Kidney (tissue), 14 donors: ENCODE results near the gene TMEM101. TPM values are rescaled to one million over a fixed set of nuclear protein-coding genes. Genes with fewer than 3 reads are reported as not detected.
A peak's percentile ranks its signal among the peaks of the same experiment; 100 is the strongest.

Experiments used
- DNase-seq, 5 donors: peaks; one replicate each; pipeline ENCODE4 v3.0.0-alpha.2; 2013 to 2020
- FAIRE-seq: peaks from 2 replicates; lab custom pipeline; 2012; peaks lifted over from hg19 to GRCh38; lab: Jason Lieb, UNC
- H3K27ac ChIP-seq, 2 donors: one replicate each; pipeline ENCODE4 v1.7.0; 2013; ENCODE audit warnings: low read depth in 2 of 2, low read length in 2 of 2, inconsistent platforms in 1 of 2
- H3K27me3 ChIP-seq: one replicate; pipeline ENCODE4 v1.7.1; 2013; ENCODE audit warnings: low read length, inconsistent platforms; ENCODE audit not compliant: control insufficient read depth, insufficient read depth
- H3K36me3 ChIP-seq, 3 donors: one replicate each; pipeline versions ENCODE4 v1.7.0 to v1.7.1; 2013; ENCODE audit warnings: low read length in 3 of 3, control low read depth in 1 of 3, inconsistent platforms in 1 of 3; ENCODE audit not compliant: insufficient read depth in 3 of 3, control insufficient read depth in 2 of 3
- H3K4me1 ChIP-seq, 3 donors: one replicate each; pipeline versions ENCODE4 v1.7.0 to v1.7.1; 2013; ENCODE audit warnings: low read length in 3 of 3, inconsistent platforms in 1 of 3, low read depth in 1 of 3; ENCODE audit not compliant: control insufficient read depth in 2 of 3, insufficient read depth in 2 of 3
- H3K4me3 ChIP-seq, 3 donors: one replicate each; pipeline versions ENCODE4 v1.7.0 to v1.8.1; 2013; ENCODE audit warnings: low read length in 3 of 3, control low read depth in 1 of 3, inconsistent platforms in 1 of 3
- H3K9ac ChIP-seq, 3 donors: one replicate each; pipeline versions ENCODE4 v1.7.0 to v1.7.1; 2013; ENCODE audit warnings: low read length in 3 of 3, control low read depth in 1 of 3, inconsistent platforms in 1 of 3
- H3K9me3 ChIP-seq, 3 donors: one replicate each; pipeline versions ENCODE4 v1.7.0 to v1.7.1; 2013; ENCODE audit warnings: low read length in 3 of 3, control low read depth in 1 of 3, inconsistent platforms in 1 of 3; ENCODE audit not compliant: control insufficient read depth in 2 of 3, insufficient read depth in 1 of 3
- CTCF ChIP-seq: IDR thresholded peaks from 3 replicates; pipeline ENCODE4 v1.5.1; 2012; ENCODE audit warnings: mild to moderate bottlenecking, moderate library complexity, borderline replicate concordance; ENCODE audit not compliant: insufficient read depth; ENCODE audit errors: extremely low read depth
- intact Hi-C: fragments of 100-400 bp; cut with DNase I; formaldehyde crosslinking; loops from one replicate; pipeline ENCODE4 v1.11.1; 2022
- polyA plus RNA-seq: library from polyadenylated mRNA; stranded (reverse); fragments of 350-450 nt; fragmentation: Illumina TruSeq; extraction: RNeasy Lipid Tissue Mini Kit (QIAGEN cat#74804); gene quantifications from one replicate; pipeline ENCODE4 v1.2.3, GENCODE V29; 2014; ENCODE audit warnings: low read depth, low replicate concordance; ENCODE audit not compliant: insufficient read depth
- total RNA-seq: library from RNA; stranded (reverse); fragmentation: NEBNext Ultra II Directional; extraction: Animal tissue kit (Norgen Biotek cat#: 25700); gene quantifications from one replicate; pipeline ENCODE4 v1.2.1, GENCODE V29; 2021
- donor health status: control.
- donor health status: control.
- donor health status: control.
- donor health status: control.
- donor health status: control.
- donor health status: DM: yes; HTN: yes; CAD: no.
- donor health status: Normal renal cell carcinoma (clear cell type).

The TMEM101 gene
- total and polyA plus RNA-seq, 2 donors from 2014 or later, result 31.2 to 111 TPM

- Histone ChIP-seq H3K27me3 (no peaks in the 10 kb centered on the region), H3K36me3 (no peaks in the 10 kb centered on the region), H3K9ac (no peak overlapping the region), H3K4me1 (no peaks in the 10 kb centered on the region), H3K4me3 (no peak overlapping the region), H3K9me3 (no peaks in the 10 kb centered on the region), H3K27ac (no peak overlapping the region)
- intact Hi-C loops, result no loop called here
- TF ChIP-seq CTCF, result no peak
- DNase-seq (no peak), FAIRE-seq (no peak)
Observed at GRCh38 chr17:43970366-43970765, 44.4 kb downstream of the TMEM101 start.

- H3K9me3 ChIP-seq, result no peaks in the 10 kb centered on the region
- no peaks in the 10 kb centered on the region for H3K4me1 ChIP-seq
- H3K36me3 ChIP-seq, result no peaks in the 10 kb centered on the region
- H3K27ac ChIP-seq, result no peak overlapping the region
- no peak for DNase-seq
- no peak for TF ChIP-seq CTCF
- intact Hi-C loops, result no loop called here
- FAIRE-seq, result no peak
- H3K27me3 ChIP-seq, result no peaks in the 10 kb centered on the region
- H3K4me3 ChIP-seq, result no peak overlapping the region
- no peak overlapping the region for H3K9ac ChIP-seq
Observed at GRCh38 chr17:43967251-43967875, 47.4 kb downstream of the TMEM101 start.

- Histone ChIP-seq H3K27ac (no peak overlapping the region), H3K9ac (no peak overlapping the region), H3K9me3 (no peaks in the 10 kb centered on the region), H3K4me3 (no peak overlapping the region), H3K4me1 (no peaks in the 10 kb centered on the region), H3K36me3 (no peaks in the 10 kb centered on the region), H3K27me3 (no peaks in the 10 kb centered on the region)
- FAIRE-seq (no peak), DNase-seq (no peak)
- intact Hi-C loops, result no loop called here
- TF ChIP-seq CTCF, result no peak
Observed at GRCh38 chr17:43966276-43966675, 48.5 kb downstream of the TMEM101 start.

- Histone ChIP-seq H3K27me3 (no peaks in the 10 kb centered on the region), H3K4me1 (no peaks in the 10 kb centered on the region), H3K9me3 (no peaks in the 10 kb centered on the region), H3K9ac (no peak overlapping the region), H3K36me3 (no peaks in the 10 kb centered on the region), H3K27ac (no peak overlapping the region), H3K4me3 (no peak overlapping the region)
- DNase-seq, result peak in 1 of 5 donors; percentile 42
- TF ChIP-seq CTCF, result no peak
- no peak for FAIRE-seq
- intact Hi-C loops, result no loop called here
Observed at GRCh38 chr17:43962479-43962878, 52.3 kb downstream of the TMEM101 start.
